ENCODE measurements around the gene ASXL1.
"Not testable (repeated sequence)": the region's sequence is repeated elsewhere in the genome, so short reads cannot be mapped to it uniquely, and the experiment has no call there.

ASXL1 gene

DNA sequence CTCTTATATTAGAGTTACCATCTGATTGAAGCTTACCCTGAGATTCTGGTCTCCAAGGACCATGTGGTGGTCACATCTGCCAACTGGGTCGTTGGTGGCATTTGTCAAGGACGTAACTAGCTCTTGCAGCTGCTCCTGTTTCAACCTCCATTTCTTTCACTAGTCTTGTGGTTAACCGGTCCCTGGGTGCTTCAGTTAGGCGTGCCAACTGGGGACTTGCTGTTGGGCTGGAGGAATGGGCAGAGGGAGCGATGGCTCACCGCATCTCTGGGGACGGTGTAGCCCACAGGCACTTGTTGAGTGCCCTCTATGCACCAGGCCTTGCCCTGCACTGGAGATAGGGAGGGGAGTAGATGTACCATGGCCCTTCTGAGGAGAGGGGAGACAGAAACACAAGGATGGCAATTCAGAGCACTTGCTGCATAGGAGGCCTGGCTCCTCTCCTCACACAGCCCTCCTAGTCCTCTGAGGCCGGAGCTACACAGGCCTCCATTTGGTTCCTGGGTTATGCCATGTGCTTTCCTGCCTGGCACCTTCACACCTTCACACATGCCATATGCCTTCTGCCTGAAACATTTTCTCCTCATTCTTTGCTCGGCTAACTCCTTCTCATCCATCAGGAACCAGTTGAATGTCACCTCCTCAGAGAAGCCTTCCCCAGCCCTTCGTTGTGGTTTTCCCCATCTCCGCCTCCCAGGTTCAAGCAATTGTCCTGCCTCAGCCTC is 20.0 kb upstream of the ASXL1 start:
- no peak for DNase-seq (ENCODE audit: low read depth in 2 of 2)

DNA sequence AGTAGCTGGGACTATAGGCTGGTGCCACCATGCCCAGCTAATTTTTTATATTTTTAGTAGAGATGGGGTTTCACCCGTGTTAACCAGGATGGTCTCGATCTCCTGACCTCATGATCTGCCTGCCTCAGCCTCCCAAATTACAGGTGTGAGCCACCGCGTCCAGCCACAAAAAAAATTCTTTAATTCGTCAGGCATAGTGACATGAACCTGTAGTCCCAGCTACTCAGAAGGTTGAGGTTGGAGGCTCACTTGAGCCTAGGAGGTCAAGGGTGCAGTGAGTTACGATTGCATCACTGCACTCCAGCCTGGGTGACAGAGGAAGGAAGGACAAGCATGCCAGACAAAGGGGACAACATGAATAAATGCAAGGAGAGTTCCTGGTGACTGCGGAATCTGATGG is 19.5 kb upstream of the ASXL1 start:
- no peak for DNase-seq (ENCODE audit: low read depth in 2 of 2)

DNA sequence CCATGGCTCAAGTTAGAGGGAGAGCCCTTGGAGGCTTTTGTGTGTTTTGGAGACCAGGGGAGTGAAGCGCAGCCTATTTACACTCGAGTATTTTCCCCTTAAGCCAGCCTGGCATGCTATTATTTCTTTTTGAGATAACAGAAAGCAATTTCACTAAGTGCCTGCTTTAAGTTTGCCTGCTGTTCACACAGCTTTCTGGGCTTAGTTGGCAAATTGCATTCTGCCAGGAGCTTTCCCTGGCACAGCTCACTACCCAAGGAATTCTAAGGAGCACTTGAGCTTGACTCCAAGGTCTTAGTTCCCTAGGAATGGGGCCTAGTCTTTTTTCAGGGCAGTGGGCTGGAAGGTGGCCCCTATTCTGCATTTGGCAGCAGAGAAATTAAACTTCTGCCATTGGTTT is 19.0 kb upstream of the ASXL1 start:
- DNase-seq (ENCODE audit: low read depth in 2 of 2), result no peak

DNA sequence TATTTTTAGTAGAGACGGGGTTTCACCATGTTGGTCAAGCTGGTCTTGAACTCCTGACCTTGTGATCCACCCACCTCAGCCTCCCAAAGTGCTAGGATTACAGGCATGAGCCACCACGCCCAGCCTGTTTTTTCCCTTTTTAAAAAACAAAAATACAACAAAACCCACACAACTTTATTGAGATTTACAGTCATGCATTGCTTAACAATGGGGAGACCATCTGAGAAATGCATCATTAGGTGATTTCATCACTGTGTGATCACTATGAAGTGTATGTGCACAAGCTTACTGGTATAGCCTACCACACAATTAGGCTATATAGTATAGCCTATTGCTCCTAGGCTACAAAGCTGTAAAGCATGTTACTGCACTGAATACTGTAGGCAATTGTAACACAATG is 17.1 kb upstream of the ASXL1 start:
- not testable (repeated sequence) for DNase-seq (ENCODE audit: low read depth in 2 of 2)

DNA sequence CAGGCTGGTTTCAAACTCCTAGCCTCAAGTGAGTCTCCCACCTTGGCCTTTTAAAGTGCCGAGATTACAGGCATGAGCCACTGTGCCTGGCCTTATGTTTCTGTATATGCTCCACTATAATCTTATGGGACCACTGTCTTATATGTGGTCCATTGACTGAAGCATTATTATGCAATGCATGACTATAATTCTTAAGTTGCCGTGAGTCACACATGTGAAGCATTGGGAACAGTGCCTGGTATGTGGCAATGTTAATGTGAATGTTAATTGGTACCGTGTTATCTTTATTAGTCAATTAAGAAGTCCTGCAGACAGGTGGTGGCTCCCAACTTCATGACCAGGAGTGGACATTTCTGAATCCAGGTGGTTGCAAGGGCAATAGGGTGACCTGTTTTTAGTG is 14.7 kb upstream of the ASXL1 start:
- DNase-seq (ENCODE audit: low read depth in 2 of 2), result no peak

DNA sequence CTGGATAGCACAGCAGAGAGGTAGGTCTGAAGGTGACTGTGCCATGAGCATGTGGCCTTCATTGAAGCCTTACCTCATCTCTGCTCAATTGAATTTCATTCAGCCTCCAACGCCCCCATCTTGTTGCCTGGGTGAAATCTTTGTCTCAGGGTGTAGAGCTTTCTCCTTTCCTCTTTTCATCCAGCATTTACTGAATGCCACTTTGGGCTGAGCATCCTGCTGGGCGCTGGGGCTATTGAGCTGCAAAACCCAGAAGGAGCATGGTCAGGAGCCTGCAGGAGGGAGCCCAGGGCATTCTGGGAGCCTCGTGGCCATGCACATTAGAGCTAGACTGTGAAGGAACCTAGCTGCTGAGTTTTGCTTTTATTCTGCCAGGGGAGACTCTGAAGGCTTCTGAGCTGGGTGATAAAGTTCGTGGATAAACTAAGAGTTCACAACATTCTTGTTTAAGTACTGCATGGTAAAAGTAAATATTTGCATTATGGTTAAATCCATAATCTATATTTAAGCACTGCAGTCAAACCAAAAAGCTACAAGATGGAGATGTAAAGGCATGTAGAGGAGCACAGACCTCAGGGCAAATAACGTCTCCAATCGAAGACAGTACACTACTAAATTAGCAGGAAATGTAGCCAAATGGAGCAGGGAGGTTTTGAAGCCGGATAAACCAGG is 13.2 kb upstream of the ASXL1 start:
- no peak for DNase-seq (ENCODE audit: low read depth in 2 of 2)

DNA sequence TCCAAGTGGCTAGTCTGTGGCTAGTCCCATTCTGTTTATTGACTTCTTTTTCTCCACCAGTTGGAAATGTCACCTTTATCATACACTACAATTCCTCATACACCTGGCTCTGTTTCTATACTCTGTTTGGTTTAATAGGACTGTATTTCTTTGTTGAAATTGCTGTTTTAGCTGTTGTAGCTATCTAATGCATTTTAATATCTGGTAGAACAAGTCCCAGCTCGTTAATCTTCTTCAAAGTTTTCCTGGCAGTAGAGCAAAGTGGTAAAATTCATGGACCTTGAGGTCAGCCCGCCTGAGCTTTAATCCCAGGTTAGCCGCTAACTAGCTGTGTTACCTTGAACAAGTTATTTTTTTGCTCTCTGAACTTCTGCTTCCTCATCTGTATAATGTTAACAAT is 9.9 kb upstream of the ASXL1 start:
- no peak for DNase-seq (ENCODE audit: low read depth in 2 of 2)

DNA sequence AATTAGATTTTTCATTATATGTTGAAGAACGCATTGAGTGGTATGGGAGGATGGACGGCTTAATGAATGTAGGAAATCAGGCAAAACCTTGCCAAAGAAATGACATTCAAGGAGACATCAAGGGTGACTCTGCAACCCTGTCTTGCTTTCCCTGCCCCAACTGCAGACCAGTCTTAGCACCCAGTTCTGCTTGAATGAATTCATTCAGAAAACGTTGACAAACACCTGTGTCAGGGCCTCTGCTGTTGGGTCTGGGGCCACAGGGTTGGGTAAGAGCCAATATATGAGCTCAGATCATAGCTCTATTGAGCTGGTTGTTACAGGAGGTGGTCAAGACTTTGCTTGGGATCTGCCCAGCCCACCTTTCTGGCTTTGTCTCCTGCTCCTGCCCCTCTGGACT is 7.7 kb upstream of the ASXL1 start:
- no peak for DNase-seq (ENCODE audit: low read depth in 2 of 2)

DNA sequence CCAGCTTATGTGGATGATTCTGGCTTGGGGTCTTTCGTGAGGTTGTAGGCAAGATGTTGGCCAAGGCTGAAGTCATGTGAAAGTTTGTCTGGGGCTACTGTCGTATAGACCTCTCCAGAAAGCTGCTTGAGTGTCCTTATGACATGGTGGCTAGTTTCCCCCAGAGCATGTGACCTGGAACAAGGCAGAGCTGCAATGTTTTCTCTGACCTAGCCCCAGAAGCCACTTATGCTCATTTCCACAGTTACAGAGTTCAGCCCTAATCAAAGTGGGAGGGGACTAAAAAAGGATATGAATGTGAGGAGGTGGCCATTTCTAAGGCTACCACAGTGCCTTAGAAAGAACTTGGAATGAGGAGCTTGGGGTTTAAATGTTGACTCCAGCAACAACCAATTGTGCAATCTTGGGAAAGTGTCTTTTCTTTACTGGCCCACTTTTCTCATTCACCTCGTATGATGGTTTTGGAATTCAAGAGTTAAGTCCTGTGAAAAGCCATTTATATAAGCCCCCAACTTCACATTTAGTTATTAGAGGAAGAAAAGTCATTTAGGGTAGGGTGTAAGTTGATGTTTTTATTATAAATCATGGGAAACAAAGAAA is 5.9 kb upstream of the ASXL1 start:
- no peak for DNase-seq (ENCODE audit: low read depth in 2 of 2)

DNA sequence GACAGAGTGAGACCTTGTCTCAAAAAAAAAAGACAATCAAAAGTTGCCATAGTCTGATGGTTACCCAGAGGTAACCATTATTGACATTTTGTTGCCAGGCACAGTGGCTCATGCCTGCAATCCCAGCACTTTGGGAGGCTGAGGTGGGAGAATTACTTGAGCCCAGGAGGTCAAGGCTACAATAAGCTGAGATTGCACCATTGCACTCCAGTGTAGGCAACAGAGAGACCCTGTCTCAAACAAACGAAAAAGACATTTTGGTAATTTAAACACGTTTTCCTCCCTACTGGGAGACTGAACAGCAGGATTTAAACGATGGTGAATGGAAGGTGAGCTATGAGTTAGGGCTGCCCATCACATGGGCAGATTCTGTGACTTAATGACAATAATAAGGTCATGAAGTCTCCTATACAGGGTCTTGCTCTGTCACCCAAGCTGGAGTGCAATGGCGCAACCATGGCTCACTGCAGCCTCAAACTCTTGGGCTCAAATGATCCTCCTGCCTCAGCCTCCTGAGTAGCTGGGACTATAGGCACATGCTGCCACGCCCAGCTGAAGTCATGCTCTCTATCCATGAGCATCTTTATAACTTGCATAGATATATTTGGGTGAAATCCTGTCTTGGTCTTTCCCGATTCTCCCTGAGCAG is 4.2 kb upstream of the ASXL1 start:
- DNase-seq (ENCODE audit: low read depth in 2 of 2), result no peak

DNA sequence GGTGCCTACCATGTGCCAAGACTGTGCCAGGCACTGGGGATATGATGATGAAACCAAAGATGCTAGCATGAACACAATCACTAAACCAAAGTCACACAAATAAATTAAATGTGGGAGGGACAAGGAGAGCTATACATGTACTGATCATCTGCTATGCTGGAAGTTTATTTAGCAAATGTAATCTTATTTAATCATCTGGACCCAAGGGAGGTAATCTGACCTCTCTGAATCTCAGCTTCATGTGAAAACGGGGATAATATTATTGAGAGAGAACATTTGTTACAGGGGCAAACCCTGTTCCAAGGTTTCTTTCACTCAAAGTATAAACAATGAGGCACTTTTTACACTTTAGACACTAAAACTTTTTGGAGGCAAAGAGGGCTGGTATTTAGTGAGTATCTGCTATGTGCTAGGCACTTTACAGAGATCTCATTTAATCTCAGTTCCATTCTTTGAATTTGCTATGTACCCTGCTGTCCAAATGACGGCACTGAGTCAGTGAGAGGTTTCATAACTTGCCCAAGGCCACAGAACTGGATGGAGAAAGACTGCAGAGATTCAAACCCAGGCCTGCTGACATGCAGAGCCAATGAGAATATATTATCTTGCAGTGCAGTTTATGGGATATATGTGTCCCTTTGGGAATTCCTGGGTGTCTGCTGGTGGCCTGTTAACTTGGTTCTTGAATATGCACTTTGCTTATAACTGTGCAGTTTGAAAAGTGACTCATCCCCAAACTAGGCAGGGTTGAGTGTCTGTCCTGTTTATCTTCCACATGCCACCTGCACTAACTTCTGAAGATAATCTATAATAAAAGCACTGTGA is 3.3 kb upstream of the ASXL1 start:
- DNase-seq (ENCODE audit: low read depth in 2 of 2), result no peak

DNA sequence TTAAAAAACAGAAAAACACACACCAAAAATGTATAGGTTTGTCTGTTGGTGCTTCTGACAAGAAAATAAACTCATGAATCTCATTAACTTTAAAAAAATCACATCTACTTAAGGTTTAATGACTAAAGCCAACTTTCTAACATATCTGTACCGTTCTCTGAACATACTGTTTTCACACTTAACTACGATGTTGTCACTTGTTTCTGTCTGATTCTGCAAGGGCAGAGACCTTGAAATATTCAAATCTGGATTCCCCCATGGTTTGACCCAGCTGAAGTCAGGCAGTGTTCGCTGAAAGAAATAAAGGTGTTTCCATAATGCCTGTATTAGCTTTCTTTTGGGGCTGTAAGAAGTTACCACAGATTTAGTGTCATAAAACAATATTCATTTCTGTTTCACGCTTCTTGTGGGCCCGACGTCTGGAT is 2.7 kb upstream of the ASXL1 start:
- DNase-seq (ENCODE audit: low read depth in 2 of 2), result no peak

DNA sequence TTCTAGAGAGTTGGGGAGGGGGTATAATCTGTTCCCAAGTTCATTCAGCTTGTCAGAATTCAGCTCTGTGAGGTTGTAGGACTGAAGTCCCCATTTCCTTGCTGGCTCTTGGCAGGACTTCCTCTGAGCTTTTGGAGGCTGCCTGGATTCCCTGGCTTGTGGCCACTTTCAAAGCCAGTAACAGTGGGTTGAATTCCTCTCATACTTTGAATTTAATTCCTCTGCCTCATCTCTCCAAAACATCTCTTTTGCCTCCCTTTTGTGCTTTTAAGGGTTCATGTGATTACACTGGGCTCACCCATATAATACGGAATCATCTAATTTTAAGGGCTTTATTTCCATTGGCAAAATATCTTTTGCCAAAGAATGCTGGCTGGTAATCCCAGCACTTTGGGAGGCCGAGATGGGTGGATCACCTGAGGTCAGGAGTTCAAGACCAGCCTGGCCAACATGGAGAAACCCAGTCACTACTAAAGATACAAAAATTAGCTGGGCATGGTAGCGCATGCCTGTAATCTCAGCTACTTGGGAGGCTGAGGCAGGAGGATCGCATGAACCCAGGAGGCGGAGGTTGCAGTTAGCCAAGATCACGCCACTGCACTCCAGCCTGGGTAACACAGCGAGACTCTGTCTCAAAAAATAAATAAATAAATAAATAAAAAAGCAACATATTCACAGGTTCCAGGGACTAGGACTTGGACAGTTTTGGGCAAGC is 2.1 kb upstream of the ASXL1 start:
- DNase-seq (ENCODE audit: low read depth in 2 of 2), result not testable (repeated sequence)

DNA sequence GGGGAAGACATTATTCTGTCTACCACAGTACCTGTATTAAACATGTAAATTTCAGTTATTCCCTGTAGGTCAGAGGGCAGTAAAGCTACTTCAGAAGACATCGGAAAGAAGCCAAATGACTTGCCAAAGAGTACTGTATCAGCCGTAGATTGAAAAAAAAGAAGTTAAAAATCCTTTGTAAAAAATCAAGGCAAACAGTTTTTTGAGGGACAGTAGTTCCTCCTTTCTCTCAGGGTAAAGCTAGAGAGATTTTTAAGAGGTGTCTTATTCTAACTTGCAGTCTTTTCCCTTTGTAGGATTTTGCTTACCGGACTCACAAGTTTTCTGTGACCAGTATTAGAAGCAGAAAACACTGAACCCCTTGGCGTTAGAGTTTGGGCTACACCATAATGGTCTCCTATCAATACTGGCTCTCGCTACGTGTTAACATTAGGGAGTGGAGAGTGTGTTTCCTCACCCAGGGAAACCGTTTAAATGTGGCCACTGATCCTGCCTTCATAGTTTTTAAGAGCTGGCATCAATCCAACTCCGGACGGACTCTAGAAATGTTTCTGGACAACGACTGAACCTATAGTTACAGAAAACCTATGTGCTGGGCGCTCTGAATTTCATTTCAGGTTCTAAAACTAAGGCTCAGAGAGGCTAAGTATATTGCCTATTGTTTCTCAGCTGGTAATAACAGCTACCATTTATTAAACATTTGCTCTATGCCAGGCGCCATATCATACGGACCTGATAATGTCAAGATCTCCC is 1.3 kb upstream of the ASXL1 start:
- no peak for DNase-seq (ENCODE audit: low read depth in 2 of 2)

DNA sequence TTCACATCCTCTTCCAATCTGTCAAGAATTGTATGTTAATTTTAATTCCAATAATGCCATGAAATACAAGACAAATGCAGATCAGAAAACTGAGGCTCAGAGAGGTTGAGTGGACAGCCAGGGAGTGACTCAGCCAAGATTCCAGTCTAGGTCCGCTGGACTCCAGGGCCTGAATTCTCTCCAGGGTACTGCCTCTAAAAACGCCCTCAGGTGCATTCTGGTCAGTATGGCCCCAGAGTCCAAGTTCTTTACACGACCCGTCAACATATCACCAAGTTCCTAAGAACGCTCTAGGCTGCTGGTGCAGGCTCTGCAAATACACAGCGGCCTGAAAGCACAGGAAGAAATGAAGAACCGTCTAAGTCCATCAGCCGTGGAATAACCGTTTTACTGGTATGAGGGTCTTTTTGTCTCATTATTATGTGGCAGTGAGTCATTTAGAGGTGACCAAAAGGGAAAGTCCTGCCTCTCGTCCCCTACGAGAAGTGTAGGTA is 709 bp upstream of the ASXL1 start:
- no peak for DNase-seq (ENCODE audit: low read depth in 2 of 2)

DNA sequence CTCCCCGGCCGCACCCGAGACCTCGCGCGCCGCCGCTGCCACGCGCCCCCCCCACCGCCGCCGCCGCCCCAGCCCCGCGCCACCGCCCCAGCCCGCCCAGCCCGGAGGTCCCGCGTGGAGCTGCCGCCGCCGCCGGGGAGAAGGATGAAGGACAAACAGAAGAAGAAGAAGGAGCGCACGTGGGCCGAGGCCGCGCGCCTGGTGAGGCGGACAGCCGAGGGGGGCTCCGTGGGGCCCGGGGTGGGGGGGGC is 426 bp downstream of the ASXL1 start:
- no peak for DNase-seq (ENCODE audit: low read depth in 2 of 2)

DNA sequence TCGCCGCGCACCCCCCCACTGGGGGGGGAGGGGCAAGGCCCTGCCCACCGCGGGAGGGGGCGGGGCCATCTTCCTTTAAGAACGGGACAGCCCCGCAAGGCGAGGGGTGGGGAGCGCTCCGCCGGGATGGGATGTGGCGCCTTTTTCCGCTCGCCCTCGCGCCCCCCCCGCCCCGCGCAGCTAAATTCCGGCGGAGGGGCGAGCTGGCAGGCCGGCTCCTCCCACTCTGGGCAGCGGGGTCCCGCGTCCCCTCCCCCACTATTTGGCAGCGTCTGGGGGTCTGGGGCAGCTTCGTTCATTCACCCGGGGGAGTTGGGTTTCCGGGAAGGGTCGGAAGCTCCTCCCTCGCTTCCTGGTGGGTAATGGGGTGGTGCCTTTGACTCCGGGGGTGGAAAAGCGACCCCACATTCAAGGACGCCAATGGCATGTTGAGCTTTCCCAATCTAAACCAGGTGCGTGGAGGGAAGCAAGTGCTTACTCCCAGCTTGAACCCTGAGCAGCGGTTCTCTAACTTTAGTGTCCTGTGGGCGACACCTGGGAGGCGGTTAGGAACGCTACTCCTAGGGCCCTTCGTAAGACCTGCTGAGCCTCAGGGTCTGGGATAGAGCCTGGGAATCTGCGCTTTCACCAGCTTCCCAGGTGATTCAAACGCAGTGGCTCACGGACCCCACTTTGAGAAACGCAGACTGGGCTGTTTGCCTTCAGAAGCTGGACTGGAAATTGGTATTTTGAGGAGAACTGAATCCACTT is 927 bp downstream of the ASXL1 start:
- DNase-seq (ENCODE audit: low read depth in 2 of 2), result peak; percentile 44 to 58

DNA sequence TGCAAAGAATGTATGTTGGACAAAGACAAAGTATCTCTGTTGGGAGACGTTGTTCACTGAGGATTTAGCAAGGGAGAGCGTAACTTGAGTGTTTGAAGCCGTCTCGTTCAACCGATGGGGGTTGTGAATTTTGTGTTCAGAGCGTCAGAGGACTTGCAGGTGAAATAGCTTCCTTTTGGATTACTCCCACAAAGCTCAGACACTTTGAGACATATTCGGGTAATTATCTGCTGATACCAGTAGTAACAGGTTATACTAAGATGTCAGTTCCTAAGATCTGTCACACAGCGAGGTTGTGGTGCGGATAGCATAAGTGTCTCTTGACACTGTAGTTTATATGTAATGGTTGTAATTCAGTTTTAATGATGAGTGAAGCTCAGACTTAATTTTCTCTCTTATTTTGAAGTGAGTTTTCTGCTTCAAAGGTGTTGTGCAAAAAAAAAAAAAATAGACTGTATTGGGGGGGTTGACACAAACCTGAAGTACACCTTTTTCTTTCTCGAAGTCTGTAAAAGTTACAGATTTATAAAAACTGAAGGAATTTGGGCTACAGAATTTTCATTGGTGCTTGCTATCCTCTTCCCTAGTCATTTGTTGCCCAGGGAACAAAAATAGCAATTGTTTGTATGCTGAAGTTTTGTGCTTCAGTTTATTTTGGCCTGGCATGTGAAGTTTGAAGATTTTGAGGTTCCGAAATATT is 1.7 kb downstream of the ASXL1 start:
- no peak for DNase-seq (ENCODE audit: low read depth in 2 of 2)

DNA sequence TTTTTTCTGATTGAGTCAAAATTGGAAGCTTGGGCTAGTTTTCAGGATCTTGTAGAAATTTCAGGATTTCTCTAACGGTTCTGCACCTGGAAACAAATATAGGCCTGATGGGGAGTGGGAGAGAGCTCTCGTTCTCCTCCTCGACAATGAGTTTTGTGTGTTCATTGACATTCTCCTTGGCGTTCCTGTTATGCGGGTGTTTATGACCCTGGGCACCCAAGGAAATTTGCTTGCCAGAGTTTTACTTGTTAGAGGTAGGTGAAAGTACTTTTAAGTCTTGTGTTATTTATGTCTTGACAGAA is 2.2 kb downstream of the ASXL1 start:
- no peak for DNase-seq (ENCODE audit: low read depth in 2 of 2)

Measured in activated CD8-positive, alpha-beta memory T cell treated with anti-CD3 and anti-CD28 coated beads for 4 hours (primary cell).